T-helper 1 cell treated with Interleukin-12 subunit alpha and Interleukin-12 subunit beta and Interleukin-4 antibody, amounts not matched to agents 30 μg/mL and 1 μg/mL, for 36 hours (primary cell): ENCODE measurements around the gene SMARCD2.
A peak's percentile ranks its signal among the peaks of the same experiment; 100 is the strongest.
"Not testable (repeated sequence)": the region's sequence is repeated elsewhere in the genome, so short reads cannot be mapped to it uniquely, and the experiment has no call there.

Source experiments
- H3K27ac Mint-ChIP-seq: one replicate; pipeline ENCODE4 v1.8.0; 2021; ENCODE audit warnings: mild to moderate bottlenecking, mixed read lengths
- H3K27me3 Mint-ChIP-seq: one replicate; pipeline ENCODE4 v1.8.0; 2021; ENCODE audit warnings: low read depth, mixed read lengths
- H3K36me3 Mint-ChIP-seq: one replicate; pipeline ENCODE4 v1.8.0; 2021; ENCODE audit warnings: low read depth, mixed read lengths
- H3K4me1 Mint-ChIP-seq: one replicate; pipeline ENCODE4 v1.8.0; 2021; ENCODE audit warnings: low read depth, mixed read lengths
- H3K4me3 Mint-ChIP-seq: one replicate; pipeline ENCODE4 v1.8.0; 2021; ENCODE audit warnings: mild to moderate bottlenecking, moderate library complexity, mixed read lengths
- H3K9me3 Mint-ChIP-seq: one replicate; pipeline ENCODE4 v1.8.0; 2021; ENCODE audit warnings: mixed read lengths

The SMARCD2 gene

GRCh38 chr17:63869491-63870291, 27.2 kb upstream of the SMARCD2 start:
- not testable (repeated sequence) for H3K36me3 Mint-ChIP-seq, H3K4me1 Mint-ChIP-seq, H3K9me3 Mint-ChIP-seq, H3K4me3 Mint-ChIP-seq, H3K27ac Mint-ChIP-seq
- H3K27me3 Mint-ChIP-seq = peaks cover 16% of the 10 kb centered on the region

- H3K4me1 Mint-ChIP-seq, H3K4me3 Mint-ChIP-seq, H3K9me3 Mint-ChIP-seq, H3K27ac Mint-ChIP-seq, H3K36me3 Mint-ChIP-seq: not testable (repeated sequence)
- H3K27me3 Mint-ChIP-seq = peaks cover 24% of the 10 kb centered on the region
Measured at GRCh38 chr17:63866625-63867024, 24.1 kb upstream of the SMARCD2 start.

- Mint-ChIP-seq H3K27ac (no peak overlapping the region), H3K27me3 (peaks cover 45% of the 10 kb centered on the region), H3K4me3 (no peak overlapping the region), H3K9me3 (no peaks in the 10 kb centered on the region), H3K36me3 (no peaks in the 10 kb centered on the region), H3K4me1 (no peaks in the 10 kb centered on the region)
Measured at GRCh38 chr17:63859257-63859656, 16.8 kb upstream of the SMARCD2 start.

- H3K27ac Mint-ChIP-seq, H3K36me3 Mint-ChIP-seq, H3K9me3 Mint-ChIP-seq, H3K4me3 Mint-ChIP-seq, H3K4me1 Mint-ChIP-seq: not testable (repeated sequence)
- H3K27me3 Mint-ChIP-seq = peaks cover 51% of the 10 kb centered on the region
Measured at GRCh38 chr17:63856425-63856824, 13.9 kb upstream of the SMARCD2 start.

- Mint-ChIP-seq H3K9me3 (no peaks in the 10 kb centered on the region), H3K4me1 (no peaks in the 10 kb centered on the region), H3K27me3 (peaks cover 52% of the 10 kb centered on the region), H3K27ac (no peak overlapping the region), H3K4me3 (no peak overlapping the region), H3K36me3 (no peaks in the 10 kb centered on the region)
Measured at GRCh38 chr17:63855185-63855584, 12.7 kb upstream of the SMARCD2 start.

- Mint-ChIP-seq H3K9me3 (no peaks in the 10 kb centered on the region), H3K27me3 (peaks cover 50% of the 10 kb centered on the region), H3K27ac (no peak overlapping the region), H3K36me3 (no peaks in the 10 kb centered on the region), H3K4me3 (no peak overlapping the region), H3K4me1 (peaks cover 2% of the 10 kb centered on the region)
Measured at GRCh38 chr17:63854709-63855108, 12.2 kb upstream of the SMARCD2 start.

GRCh38 chr17:63853260-63853659, 10.8 kb upstream of the SMARCD2 start:
- peaks cover 45% of the 10 kb centered on the region for H3K27me3 Mint-ChIP-seq
- peaks cover under 1% of the 10 kb centered on the region for H3K9me3 Mint-ChIP-seq
- H3K4me1 Mint-ChIP-seq = peaks cover 11% of the 10 kb centered on the region
- H3K27ac Mint-ChIP-seq = no peak overlapping the region
- H3K36me3 Mint-ChIP-seq = peaks cover 5% of the 10 kb centered on the region
- H3K4me3 Mint-ChIP-seq = no peak overlapping the region

GRCh38 chr17:63850401-63850800, 7.9 kb upstream of the SMARCD2 start:
- Mint-ChIP-seq H3K36me3 (peaks cover 9% of the 10 kb centered on the region), H3K4me1 (peaks cover 19% of the 10 kb centered on the region), H3K9me3 (peaks cover 7% of the 10 kb centered on the region), H3K27me3 (peaks cover 38% of the 10 kb centered on the region), H3K27ac (no peak overlapping the region), H3K4me3 (no peak overlapping the region)

- Mint-ChIP-seq H3K36me3 (peaks cover 9% of the 10 kb centered on the region), H3K27ac (peak overlapping the region; percentile 96), H3K9me3 (peaks cover 7% of the 10 kb centered on the region), H3K4me1 (peaks cover 21% of the 10 kb centered on the region), H3K27me3 (peaks cover 24% of the 10 kb centered on the region), H3K4me3 (peak overlapping the region; percentile 81)
Measured at GRCh38 chr17:63848834-63849689, 6.6 kb upstream of the SMARCD2 start.

GRCh38 chr17:63847525-63848249, 5.2 kb upstream of the SMARCD2 start:
- H3K27ac Mint-ChIP-seq = peak overlapping the region; percentile 62
- H3K27me3 Mint-ChIP-seq = peaks cover 21% of the 10 kb centered on the region
- peaks cover 7% of the 10 kb centered on the region for H3K9me3 Mint-ChIP-seq
- H3K36me3 Mint-ChIP-seq = peaks cover 9% of the 10 kb centered on the region
- H3K4me3 Mint-ChIP-seq = peak overlapping the region; percentile 50
- peaks cover 22% of the 10 kb centered on the region for H3K4me1 Mint-ChIP-seq

- peaks cover 33% of the 10 kb centered on the region for H3K4me1 Mint-ChIP-seq
- H3K4me3 Mint-ChIP-seq = no peak overlapping the region
- H3K27ac Mint-ChIP-seq = no peak overlapping the region
- H3K36me3 Mint-ChIP-seq = peaks cover 9% of the 10 kb centered on the region
- peaks cover 7% of the 10 kb centered on the region for H3K9me3 Mint-ChIP-seq
- H3K27me3 Mint-ChIP-seq = peaks cover 6% of the 10 kb centered on the region
Measured at GRCh38 chr17:63845509-63845908, 3.0 kb upstream of the SMARCD2 start.

GRCh38 chr17:63843910-63844677, 1.6 kb upstream of the SMARCD2 start:
- H3K27me3 Mint-ChIP-seq = no peaks in the 10 kb centered on the region
- peak overlapping the region; percentile 91 for H3K27ac Mint-ChIP-seq

GRCh38 chr17:63843387-63843888, 953 bp upstream of the SMARCD2 start:
- Mint-ChIP-seq H3K27ac (peak overlapping the region; percentile 91), H3K4me1 (peaks cover 32% of the 10 kb centered on the region), H3K4me3 (peak overlapping the region; percentile 82)
- not testable (repeated sequence) for H3K9me3 Mint-ChIP-seq, H3K36me3 Mint-ChIP-seq, H3K27me3 Mint-ChIP-seq

More at GRCh38 chr17:63843910-63844677, 1.6 kb upstream of the SMARCD2 start:
- Mint-ChIP-seq H3K4me1 (peaks cover 34% of the 10 kb centered on the region), H3K4me3 (peak overlapping the region; percentile 82), H3K36me3 (peaks cover 6% of the 10 kb centered on the region), H3K9me3 (peaks cover 7% of the 10 kb centered on the region)

GRCh38 chr17:63842173-63842539, 329 bp downstream of the SMARCD2 start:
- Mint-ChIP-seq H3K27ac (peak overlapping the region; percentile 90), H3K4me3 (peak overlapping the region; percentile 96), H3K4me1 (peaks cover 24% of the 10 kb centered on the region), H3K36me3 (peaks cover under 1% of the 10 kb centered on the region), H3K9me3 (no peaks in the 10 kb centered on the region), H3K27me3 (no peaks in the 10 kb centered on the region)
